ENCODE measurements around the gene SERINC5.

SERINC5 gene

DNA sequence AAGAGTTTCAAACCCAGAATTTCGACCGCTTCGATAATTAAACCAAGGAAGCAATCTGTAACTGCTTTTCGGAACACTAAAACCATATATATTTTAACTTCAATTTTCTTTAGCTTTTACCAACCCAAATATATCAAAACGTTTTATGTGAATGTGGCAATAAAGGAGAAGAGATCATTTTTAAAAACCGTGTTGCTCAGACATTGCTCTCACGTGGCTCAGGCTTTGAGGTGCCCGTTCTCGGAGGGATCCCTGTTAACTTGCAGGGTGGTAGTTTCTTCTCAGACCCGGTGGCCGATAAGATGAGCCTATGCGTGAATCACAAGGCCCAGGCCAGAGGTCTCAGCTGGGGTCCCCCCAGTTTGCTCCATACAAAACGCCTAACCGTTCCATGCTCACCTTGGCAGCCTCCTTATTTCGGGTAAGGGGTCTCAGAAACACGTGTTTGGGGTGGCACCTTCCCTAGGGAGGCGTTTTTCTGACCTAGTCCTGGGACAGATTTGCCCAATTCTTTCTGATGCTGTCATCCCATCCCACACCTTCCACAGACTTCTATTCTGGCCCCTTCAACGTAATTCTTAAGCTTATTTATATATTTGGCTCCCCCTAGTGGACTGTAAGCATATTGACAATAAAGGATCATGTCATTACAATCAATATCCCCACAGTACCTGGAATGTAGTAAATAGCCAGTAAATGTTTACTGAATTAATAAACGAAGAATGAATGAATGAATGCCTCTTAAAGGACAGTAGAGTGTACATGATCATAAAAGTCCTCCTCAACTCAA is 172.6 kb downstream of the SERINC5 start:
- peak; percentile 68 for DNase-seq

DNA sequence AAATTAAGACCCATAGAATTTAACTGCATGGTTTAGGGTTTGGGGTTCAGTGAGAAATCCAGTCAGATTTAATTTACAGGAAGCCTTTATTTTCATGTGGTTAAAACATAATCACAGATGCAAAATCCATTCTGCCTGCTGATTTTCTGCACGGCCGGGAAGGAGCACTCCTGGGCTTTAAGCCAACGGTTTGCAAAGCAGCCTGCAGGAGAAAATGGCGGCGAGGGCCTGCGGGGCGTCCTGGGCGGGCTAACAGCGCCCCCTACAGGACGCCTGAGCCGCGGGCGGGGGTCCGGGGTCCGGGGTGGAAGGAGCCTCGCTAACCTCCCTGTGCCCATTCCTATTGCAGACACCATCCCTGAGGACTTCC is 173.1 kb downstream of the SERINC5 start:
- DNase-seq = peak; percentile 59

DNA sequence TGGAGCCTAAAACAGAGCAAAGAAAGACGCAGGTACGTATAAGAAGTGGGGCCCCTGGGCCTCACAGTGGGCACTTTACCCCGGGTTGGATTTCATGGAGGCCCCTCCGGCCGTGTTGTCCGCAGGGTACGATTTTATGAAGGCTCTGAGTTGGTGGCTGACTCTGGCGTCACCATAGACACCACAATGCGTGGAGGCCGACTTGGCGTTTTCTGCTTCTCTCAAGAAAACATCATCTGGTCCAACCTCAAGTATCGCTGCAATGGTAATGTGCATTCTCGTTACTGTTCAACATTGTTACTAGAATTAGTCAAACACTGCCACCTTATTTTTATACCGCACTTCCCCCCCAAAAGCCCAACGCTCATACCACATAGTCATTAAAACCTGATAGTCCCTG is 173.6 kb downstream of the SERINC5 start:
- no peak for DNase-seq

DNA sequence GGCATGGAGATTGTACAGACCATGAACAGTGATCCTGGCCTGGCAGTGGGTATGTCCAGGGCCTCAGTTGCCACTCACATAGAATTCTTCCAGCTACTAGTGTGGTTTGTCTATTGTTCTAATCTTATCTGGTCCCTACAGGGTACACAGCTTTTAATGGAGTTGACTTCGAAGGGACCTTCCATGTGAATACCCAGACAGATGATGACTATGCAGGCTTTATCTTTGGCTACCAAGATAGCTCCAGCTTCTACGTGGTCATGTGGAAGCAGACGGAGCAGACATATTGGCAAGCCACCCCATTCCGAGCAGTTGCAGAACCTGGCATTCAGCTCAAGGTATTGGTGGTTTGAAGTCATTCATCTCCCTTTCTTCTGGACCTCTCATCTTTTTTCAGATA is 176.9 kb downstream of the SERINC5 start:
- no peak for DNase-seq

- DNase-seq = no peak
Observed at GRCh38 chr5:80077051-80077714, 178.7 kb downstream of the SERINC5 start.

DNA sequence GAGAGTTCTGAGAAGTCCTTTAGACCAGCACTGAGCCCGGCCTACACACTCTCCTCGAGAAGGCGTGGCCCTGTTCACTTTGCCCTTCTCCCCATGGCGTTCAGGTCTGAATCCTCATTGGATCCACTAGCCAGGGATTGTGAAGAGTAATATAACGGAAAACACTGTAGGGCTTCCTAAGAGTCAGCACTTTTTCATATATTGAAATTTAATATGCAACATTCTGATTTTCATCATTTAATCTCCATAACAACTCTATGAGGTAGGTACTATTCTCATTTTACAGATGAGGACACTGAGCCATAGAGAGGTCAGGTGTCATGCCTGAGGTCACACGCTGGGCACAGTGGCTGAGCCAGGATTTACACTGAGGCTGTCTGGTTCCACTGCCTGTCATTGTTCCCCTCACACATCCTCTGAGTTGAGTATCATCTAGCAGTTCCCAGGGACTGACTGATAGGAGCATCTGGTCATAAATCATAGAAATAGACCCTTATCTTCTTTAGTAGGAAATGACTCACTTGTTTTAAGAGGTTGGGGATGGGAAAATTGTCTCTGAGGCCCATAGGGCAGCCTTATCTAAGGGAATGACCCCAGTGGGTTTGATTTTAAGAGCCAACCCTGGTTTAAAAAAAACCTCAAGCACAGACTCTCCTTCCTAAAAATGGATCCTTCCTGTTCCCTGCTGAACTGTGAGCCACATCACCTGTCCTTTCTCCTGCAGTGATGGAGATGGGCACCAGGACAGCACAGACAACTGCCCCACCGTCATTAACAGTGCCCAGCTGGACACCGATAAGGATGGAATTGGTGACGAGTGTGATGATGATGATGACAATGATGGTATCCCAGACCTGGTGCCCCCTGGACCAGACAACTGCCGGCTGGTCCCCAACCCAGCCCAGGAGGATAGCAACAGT is 179.5 kb downstream of the SERINC5 start:
- no peak for DNase-seq

DNA sequence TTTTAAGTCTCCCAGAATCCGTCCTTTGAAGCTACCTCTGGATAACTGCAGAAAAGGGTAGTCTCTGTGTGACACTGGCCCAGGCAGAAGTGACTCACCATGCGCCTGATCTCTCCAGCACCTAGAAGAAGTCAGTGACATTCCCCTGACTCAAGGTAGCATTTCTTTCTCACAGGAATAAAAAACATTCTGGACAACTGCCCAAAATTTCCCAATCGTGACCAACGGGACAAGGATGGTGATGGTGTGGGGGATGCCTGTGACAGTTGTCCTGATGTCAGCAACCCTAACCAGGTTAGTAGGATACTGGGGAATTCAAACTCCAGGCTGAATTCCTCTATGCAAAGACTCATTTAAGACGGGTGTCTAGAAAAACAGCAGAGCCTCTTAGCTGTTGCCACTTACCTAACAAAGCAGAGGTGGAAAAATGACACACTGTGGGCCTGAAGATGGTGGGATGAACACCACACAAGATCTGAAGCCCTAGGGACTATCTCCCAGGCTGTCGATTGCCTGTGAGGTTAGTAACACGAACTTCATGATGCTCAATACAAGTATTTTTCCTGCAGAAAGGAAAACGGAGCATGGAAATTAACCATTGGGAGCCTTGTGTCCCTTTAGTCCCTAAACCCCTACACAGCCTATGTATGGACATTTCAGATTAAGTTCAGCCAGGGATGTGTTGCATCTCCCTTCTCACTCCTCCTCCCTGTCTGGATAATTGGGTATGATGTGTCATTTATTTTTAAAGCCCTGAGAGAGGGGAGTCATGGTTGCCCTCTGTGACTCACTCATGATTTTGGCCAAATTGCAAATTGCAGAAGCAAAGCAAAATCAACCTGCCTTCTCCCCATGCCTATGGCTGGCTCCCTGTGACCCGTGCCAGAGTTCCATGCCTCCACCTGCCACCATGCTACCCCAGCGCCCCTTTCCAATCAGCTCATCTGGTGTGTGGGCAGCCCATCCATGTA is 183.5 kb downstream of the SERINC5 start:
- DNase-seq = no peak

- DNase-seq = no peak
Observed at GRCh38 chr5:80071510-80072021, 184.3 kb downstream of the SERINC5 start.

GRCh38 chr5:80070338-80071056 is 185.4 kb downstream of the SERINC5 start:
- no peak for DNase-seq

DNA sequence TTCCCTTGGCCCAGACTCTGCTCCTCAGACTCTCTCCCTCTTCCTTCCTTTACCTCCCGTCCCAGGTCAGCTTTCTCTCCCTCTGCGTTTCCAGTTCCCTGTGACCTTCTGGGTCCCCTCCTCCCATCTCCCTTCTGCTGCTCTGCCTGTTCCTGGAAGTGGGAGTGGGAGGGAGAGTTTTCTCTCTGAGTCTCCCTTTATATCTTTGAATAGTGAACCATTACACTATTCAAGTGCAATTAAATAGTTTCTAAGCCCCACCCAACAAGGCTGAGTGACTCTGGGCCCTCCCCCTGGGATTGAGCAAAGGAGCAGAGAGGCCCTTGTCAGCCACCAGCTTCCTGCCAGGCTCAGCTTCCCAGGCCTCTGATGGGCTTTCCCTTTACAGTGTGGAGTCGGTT is 185.9 kb downstream of the SERINC5 start:
- DNase-seq = peak; percentile 18

DNA sequence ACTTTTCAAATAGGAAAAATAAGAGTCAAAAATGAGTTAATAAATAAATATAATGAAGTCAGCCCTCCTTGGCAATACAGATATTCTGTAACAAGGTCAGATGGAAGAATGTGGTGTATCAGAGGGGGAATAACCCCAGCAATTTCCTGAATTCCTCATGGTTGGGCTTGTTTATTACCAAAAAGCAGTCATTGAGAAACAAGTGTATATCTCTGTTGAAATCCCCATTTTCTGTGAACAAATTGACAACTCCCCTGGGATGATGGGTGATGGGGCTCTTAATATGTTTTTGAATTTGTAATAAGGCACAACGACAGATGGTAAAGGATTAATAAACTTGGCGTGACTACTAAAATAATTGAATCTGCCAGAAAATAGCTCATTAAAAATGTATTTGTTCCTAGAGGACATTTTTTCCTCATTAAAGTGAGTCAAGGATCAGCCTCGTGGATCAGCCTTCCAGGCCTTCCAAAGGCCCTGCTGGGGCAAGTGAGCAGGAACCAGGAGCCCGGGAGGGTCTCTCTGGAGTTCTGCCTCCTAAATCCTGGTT is 186.5 kb downstream of the SERINC5 start:
- no peak for DNase-seq

- DNase-seq = no peak
Observed at GRCh38 chr5:80068775-80069174, 187.1 kb downstream of the SERINC5 start.

GRCh38 chr5:80068246-80068636 is 187.6 kb downstream of the SERINC5 start:
- no peak for DNase-seq

DNA sequence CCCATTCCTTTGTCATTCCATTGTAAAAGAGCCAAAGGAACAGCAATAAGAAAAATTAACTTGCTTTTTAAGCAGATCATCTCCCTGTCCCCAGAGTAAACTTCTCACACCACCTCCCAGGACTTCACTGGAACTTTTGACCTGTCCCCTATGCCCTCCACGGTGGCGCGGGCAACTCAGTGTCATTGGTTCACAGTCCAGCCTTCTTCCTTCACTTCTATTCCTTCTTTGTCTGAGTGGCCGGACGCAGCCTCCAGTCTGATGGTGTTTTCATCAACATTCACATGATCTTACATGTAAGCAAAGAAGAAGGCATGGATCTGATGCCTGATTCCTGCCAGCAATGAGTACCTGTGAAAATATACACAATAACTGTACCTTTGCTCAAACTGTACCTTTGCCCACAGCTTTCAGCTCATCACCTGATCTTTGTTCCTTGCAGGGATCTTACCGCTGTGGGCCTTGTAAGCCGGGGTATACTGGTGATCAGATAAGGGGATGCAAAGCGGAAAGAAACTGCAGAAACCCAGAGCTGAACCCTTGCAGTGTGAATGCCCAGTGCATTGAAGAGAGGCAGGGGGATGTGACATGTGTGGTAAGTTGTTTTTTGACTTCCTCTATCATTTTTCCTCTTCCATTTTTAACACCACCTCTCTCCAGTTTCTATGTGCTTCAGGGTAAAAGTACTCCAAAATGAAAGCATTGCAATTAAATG is 188.2 kb downstream of the SERINC5 start:
- DNase-seq = no peak

DNA sequence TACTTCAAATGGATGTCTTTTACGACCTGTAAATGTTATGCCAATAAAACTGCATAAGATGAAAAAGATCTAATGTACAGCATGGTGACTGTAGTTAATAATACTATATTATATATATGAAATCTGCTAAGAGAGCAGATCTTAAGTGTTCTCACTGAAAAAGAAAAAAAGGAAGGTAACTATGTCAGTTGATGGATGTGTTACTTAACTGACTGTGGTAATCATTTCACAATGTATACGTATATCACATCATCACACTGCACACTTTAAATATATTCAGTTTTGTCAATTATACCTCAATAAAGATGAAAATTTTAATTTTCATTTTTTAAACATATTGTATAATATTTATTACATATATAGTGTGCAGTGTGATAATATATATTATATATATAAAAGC is 188.8 kb downstream of the SERINC5 start:
- no peak for DNase-seq

- DNase-seq = no peak
Observed at GRCh38 chr5:80064124-80064523, 191.7 kb downstream of the SERINC5 start.
